IPS-18c (cell line): ENCODE results near the gene RASGEF1C.

Source experiments
- H3K4me3 ChIP-seq: 2 replicates; pipeline ENCODE4 v1.7.0; 2013; ENCODE audit warnings: low read depth, mild to moderate bottlenecking, low read length, moderate library complexity; ENCODE audit not compliant: insufficient read depth
- H3K9me3 ChIP-seq: one replicate; pipeline ENCODE4 v1.6.1; 2013; ENCODE audit warnings: mild to moderate bottlenecking, low read length, moderate library complexity; ENCODE audit not compliant: control insufficient read depth, insufficient read depth

RASGEF1C gene

GRCh38 chr5:180209137-180209581, at the start of gene RASGEF1C:
Gene RASGEF1C (minus strand): TSS chr5:180209211. CDS start chr5:180138052, 71,159 bp downstream.
- Histone ChIP-seq H3K9me3 (peaks cover 2% of the 10 kb centered on the region), H3K4me3 (peak within 1 kb of the TSS; percentile 43)

- peak overlapping the region; percentile 28; the same call in 1 of the 2 replicates for H3K4me3 ChIP-seq
- H3K9me3 ChIP-seq, result peaks cover 55% of the 10 kb centered on the region
These were observed 44.2 kb upstream of the RASGEF1C start for GRCh38 chr5:180253036-180253824.

- peaks cover 50% of the 10 kb centered on the region for H3K9me3 ChIP-seq
- no peak overlapping the region; the same call in 1 of the 2 replicates for H3K4me3 ChIP-seq
These were observed 42.9 kb upstream of the RASGEF1C start for GRCh38 chr5:180251887-180252286.

- H3K9me3 ChIP-seq, result peaks cover 45% of the 10 kb centered on the region
- H3K4me3 ChIP-seq, result no peak overlapping the region
These were observed 42.1 kb upstream of the RASGEF1C start for GRCh38 chr5:180251141-180251540.

GRCh38 chr5:180250329-180250728, 41.3 kb upstream of the RASGEF1C start:
- peaks cover 40% of the 10 kb centered on the region for H3K9me3 ChIP-seq
- H3K4me3 ChIP-seq, result no peak overlapping the region

- Histone ChIP-seq H3K9me3 (no peaks in the 10 kb centered on the region), H3K4me3 (no peak overlapping the region)
These were observed 32.6 kb upstream of the RASGEF1C start for GRCh38 chr5:180241600-180241999.

GRCh38 chr5:180238631-180239030, 29.6 kb upstream of the RASGEF1C start:
- no peaks in the 10 kb centered on the region for H3K9me3 ChIP-seq
- no peak overlapping the region for H3K4me3 ChIP-seq

GRCh38 chr5:180235846-180236245, 26.8 kb upstream of the RASGEF1C start:
- Histone ChIP-seq H3K4me3 (no peak overlapping the region), H3K9me3 (no peaks in the 10 kb centered on the region)

- Histone ChIP-seq H3K4me3 (no peak overlapping the region), H3K9me3 (no peaks in the 10 kb centered on the region)
These were observed 26.1 kb upstream of the RASGEF1C start for GRCh38 chr5:180235077-180235476.

GRCh38 chr5:180234271-180234670, 25.3 kb upstream of the RASGEF1C start:
- Histone ChIP-seq H3K4me3 (no peak overlapping the region), H3K9me3 (no peaks in the 10 kb centered on the region)

GRCh38 chr5:180233729-180234128, 24.7 kb upstream of the RASGEF1C start:
- no peak overlapping the region for H3K4me3 ChIP-seq
- H3K9me3 ChIP-seq, result no peaks in the 10 kb centered on the region

- Histone ChIP-seq H3K4me3 (no peak overlapping the region), H3K9me3 (peaks cover 2% of the 10 kb centered on the region)
These were observed 21.0 kb upstream of the RASGEF1C start for GRCh38 chr5:180230017-180230416.

- Histone ChIP-seq H3K4me3 (no peak overlapping the region), H3K9me3 (no peaks in the 10 kb centered on the region)
These were observed 13.0 kb upstream of the RASGEF1C start for GRCh38 chr5:180222056-180222455.

- Histone ChIP-seq H3K4me3 (no peak overlapping the region), H3K9me3 (peaks cover 2% of the 10 kb centered on the region)
These were observed 8.8 kb upstream of the RASGEF1C start for GRCh38 chr5:180217797-180218196.

GRCh38 chr5:180216646-180217171, 7.7 kb upstream of the RASGEF1C start:
- no peak overlapping the region for H3K4me3 ChIP-seq

GRCh38 chr5:180215783-180216630, 7.0 kb upstream of the RASGEF1C start:
- peaks cover 2% of the 10 kb centered on the region for H3K9me3 ChIP-seq

More at GRCh38 chr5:180216646-180217171, 7.7 kb upstream of the RASGEF1C start:
- peaks cover 2% of the 10 kb centered on the region for H3K9me3 ChIP-seq

GRCh38 chr5:180214870-180215770, 6.1 kb upstream of the RASGEF1C start:
- Histone ChIP-seq H3K9me3 (peaks cover 2% of the 10 kb centered on the region), H3K4me3 (no peak overlapping the region)

More at GRCh38 chr5:180215783-180216630, 7.0 kb upstream of the RASGEF1C start:
- H3K4me3 ChIP-seq, result no peak overlapping the region
